OCI-LY1 (cell line): ENCODE results near the gene PMEPA1.

Experiments
- CTCF ChIP-seq: fragments of 200-600 bp; sonication (generic), shearing (Covaris generic); IDR thresholded peaks from 2 replicates; pipeline ENCODE4 v1.5.1; 2017; ENCODE audit warnings: mild to moderate bottlenecking, antibody characterized with exemption, low read length, moderate library complexity, mixed read lengths
- EZH2 ChIP-seq: fragments of 200-600 bp; sonication (generic), shearing (Covaris generic); IDR thresholded peaks from 2 replicates; pipeline ENCODE4 v1.8.0; 2017; ENCODE audit warnings: borderline replicate concordance, mixed run types, mild to moderate bottlenecking, antibody characterized with exemption, low read length, moderate library complexity, mixed read lengths

- TF ChIP-seq CTCF (no peak), EZH2 (no peak)
Measured at GRCh38 chr20:57660922-57661745, 48.7 kb downstream of the PMEPA1 start.
